Left kidney (tissue), 8 donors: ENCODE results near the gene CGA. TPM values are rescaled to one million over a fixed set of nuclear protein-coding genes. Genes with fewer than 3 reads are reported as not detected.
"Not testable (repeated sequence)": the region's sequence is repeated elsewhere in the genome, so short reads cannot be mapped to it uniquely, and the experiment has no call there.

Experiments
- DNase-seq: peaks from one replicate; pipeline ENCODE4 v3.0.0-alpha.2; 2013
- long read RNA-seq, 8 donors: transcript quantifications; one replicate each; lab custom pipeline, GENCODE V29; 2026
- polyA plus RNA-seq: library from polyadenylated mRNA; unstranded; fragments of 120-200 nt; gene quantifications from one replicate; pipeline ENCODE4 v1.2.1, GENCODE V29; 2013; ENCODE audit not compliant: insufficient read length

Gene CGA
- 0.38 TPM for polyA plus RNA-seq
- long read RNA-seq, donor 1: 0 reads
- long read RNA-seq, donor 2, partial matches to known transcripts: 0 of 2 reads
- long read RNA-seq, donor 2, other reads (novel, unspliced or antisense): 0 of 2 reads
- long read RNA-seq, donor 3: 0 reads
- long read RNA-seq, donor 4: 0 reads
- long read RNA-seq, donor 5: 0 reads
- long read RNA-seq, donor 6: 0 reads
- long read RNA-seq, donor 7: 0 reads
- long read RNA-seq, donor 8: 0 reads

DNA sequence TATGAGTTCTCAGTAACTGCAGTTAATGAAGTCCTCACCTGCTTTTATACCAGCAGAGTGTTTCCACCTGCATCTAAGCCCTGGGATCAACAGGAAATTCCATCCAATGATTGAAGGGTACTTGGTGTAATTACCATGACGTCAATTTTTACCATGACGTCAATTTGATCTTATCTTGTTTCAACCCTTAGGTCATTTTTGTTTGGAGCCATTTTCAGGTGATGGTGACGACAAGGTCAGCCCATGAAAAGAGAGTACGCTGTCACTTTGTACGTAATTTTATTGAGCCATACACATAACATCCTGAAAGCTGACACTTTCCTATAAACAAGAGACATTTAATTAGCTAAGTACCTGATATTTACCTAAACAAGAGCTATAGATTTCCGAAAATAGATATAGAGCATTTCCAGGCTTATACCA, at the start of gene CGA:
Gene CGA, minus strand, starts transcription at position 20 of the 423 bp plus-strand sequence. CDS start 6,906 bp downstream, outside the sequence.
- no peak for DNase-seq

DNA sequence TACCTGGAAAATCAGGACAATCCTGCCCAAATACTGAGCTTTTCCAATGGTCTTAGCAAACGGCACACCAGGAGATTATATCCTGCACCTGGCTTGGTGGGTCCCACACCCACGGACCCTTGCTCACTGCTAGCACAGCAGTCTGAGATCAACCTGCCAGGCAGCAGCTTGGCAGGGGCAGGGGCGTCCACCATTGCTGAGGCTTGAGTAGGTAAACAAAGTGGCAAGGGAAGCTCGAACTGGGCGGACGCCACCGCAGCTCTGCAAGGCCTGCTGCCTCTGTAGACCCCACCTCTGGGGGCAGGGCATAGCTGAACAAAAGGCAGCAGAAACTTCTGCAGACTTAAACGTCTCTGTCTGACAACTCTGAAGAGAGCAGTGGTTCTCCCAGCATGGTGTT, 45.0 kb upstream of the CGA start:
- DNase-seq: not testable (repeated sequence)

DNA sequence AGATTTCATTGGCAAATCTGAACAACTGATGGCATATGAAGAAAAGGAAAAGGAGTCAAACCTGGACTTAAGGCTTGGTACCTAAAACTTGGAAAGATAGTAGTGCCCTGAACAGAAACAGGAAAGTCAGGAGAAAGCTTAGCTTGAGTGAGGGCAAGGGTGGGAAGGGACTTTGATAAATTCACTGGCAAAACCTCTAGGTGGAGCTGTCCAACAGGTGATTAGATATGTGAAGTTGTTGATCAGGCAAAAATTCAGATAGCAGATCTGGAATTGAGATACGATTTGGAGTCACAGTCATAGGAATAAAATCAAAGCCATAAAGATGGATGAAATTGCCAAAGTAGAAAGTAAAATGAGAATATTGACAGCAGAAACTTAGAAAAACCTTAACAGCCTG, 44.3 kb upstream of the CGA start:
- DNase-seq: no peak

DNA sequence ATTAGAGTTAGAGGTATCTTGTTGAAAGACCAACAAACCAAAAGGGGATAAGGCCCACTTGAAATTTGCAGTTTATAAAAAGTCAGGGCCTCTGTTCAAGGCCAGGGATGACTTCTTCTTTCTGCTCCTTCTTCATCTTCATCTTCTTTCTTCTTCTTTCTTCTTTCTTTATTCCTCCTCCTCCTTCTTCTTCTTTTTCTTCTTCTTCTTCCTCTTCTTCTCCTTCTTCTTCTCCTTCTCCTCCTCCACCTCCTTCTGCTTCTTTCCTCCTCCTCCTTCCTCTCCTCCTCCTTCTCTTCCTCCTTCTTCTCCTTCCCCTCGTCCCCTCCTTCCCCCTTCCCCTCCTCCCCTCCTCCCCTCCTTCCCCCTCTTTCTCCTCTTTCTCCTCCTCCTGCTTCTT, 42.1 kb upstream of the CGA start:
- DNase-seq: no peak

DNA sequence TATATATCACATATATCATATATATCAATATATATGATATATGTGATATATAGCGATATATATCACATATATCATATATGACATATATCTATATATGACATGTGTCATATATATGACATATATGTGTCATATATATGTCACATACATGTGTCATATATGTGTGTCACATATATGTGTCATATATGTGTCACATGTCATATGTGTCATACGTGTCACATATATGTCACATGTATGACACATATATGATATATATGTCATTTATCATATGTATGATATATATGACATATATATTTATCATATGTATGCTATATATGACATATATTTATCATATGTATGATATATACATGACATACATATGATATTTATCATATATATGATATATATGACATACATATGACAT, 32.8 kb upstream of the CGA start:
- DNase-seq: no peak

DNA sequence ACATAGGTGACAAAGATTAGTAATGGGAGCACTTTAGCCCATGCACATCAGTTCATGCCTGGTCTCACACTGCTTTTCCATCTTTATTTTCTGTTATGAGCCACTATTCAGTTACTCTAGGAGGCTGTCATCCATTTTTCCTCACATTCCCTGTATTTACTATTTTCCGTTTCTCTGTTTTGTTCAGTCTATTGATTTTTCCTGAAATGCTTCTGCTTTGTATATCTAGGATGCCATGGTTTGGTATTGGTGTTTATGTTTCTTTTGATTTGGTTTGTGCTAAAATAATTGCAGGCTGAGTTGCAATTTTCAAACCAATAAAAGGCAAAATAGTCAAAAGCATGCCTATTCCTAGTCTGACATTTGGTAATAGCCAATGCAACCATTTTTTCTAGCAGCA, 31.6 kb upstream of the CGA start:
- DNase-seq: no peak

DNA sequence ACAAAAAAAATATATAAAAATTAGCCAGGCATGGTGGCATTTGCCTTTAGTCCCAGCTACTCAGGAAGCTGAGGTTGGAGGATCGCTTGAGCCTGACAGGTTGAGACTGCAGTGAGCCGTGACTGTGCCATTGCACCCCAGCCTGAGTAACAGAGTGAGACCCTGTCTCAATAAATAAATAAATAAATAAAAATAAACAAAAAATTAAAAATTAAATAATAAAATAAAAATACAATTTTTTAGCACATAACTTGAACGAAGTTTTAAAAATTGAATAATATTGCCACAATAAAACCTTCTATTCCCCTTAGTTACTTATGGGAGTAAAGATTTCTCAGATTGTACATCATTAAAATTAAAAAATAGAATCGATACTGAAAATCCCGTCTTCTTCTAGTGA, 29.2 kb upstream of the CGA start:
- DNase-seq: no peak

DNA sequence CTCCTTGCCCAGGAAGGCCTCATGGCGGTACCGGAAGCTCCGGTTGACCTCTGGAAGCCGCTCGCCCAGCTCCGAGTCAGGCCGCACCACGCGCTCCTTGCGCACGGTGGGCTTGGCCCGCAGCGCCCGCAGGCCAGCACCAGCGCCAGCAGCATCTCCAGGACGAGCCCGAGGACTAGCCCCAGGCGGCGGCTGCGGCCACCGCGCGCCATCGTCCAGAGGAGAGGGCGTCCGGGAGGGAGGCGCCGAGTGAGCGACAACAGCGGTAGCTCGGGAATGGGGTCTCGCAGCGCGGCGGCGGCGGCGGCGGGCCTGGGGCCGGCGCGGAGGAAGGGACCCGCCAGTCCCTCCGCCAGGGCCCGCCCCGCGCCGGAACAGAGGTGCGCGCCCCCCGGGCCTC, 27.6 kb upstream of the CGA start:
- DNase-seq: no peak

DNA sequence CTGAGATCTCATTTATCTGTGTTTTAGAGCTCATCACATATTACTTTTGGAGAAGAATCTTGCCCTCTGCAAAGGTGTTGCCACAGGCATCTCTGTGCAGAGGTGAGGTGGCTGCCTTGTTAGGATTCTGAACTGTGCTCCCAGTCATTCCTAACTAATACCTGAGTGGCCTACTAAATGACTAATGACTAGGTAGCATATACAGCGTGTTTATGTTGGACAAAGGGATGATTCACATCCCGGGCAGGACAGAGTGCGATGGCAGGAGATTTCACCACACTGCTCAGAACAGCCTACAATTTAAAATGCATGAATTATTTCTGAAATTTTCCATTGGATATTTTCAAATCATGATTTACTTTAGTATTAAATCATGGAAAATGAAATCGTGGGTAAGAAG, 23.1 kb upstream of the CGA start:
- no peak for DNase-seq

DNA sequence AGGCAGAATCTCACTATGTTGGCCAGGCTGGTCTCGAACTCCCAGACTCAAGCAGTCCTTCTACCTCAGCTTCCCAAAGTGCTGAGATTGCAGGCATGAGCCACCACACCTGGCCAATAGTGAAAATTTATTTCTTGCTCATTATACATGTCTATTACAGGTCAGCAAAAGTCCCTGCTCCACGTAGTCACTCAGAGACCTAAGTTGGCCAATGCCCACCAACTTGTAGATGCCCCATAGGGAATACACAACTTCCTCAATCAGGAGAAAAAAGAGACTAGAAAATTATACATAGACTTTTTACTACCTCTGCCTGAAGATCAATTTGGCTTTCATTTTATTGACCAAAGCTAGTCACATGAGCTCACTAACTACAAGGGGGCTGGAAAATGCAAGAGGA, 22.0 kb upstream of the CGA start:
- DNase-seq: no peak

DNA sequence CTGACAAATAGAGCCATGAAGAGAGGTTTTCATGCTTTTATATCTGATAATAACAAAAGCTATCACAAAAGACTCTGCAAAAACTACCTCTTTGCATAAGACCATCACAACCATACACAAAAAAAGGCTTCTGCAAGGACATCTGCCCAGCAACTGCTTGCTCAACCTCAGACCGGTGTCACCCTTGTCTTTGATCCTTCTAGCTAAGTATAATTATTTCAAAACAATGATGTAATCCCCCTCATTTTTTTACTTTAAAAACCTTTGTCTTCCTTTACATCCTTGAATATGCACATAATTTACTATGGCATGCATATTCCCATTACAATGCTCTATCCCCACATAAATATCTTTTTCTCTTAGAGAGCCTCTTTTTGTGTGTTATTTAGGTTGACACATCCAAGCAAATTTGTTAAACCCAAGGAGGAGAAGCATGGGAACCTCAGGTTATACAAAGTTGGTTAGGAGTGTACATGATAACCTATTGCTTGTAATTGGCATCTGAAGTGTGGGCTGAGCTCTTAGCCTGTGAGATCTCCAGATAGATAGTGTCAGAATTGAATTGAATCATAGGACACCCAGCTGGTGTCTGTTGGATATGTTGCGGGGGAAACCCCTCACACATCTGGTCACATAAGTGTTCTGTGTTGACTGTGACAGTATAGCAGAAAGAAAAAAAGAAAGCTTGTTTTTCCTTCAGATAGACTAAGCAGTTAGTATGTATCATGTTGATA, 20.7 kb upstream of the CGA start:
- no peak for DNase-seq

DNA sequence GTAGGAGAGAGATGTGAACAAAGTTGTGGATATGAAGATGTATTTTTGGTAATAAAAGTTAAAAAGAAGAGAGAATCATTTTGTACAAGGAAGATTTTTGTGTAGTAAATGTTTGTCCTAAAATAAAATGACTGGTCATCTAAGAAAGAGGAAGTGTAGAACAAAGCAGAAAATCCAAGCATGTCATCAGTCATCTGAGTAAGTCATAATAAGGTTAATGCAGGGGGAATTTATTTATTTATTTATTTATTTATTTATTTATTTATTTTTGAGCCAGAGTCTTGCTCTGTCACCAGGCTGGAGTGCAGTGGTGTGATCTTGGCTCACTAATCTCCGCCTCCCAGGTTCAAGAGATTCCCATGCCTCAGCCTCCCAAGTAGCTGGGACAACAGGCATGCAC, 15.7 kb upstream of the CGA start:
- no peak for DNase-seq

DNA sequence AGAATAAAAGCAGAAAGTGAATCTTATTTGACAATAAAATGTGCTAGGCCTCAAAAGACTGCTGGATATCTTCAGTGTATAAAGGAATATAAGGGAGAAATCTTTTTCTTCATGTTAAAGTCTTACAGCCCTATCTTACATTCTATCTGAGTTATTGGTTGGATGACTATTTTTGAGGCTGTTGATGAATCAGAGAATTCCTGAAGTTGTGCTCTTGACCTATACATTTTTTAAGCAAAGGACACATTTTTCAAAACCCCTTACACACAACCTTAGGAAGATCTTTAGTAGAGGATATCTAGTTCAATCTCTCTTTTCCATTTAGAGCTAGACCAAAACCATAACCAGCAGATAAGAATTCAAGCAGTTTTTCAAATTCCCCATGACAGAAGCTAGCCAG, 10.9 kb upstream of the CGA start:
- DNase-seq: no peak

DNA sequence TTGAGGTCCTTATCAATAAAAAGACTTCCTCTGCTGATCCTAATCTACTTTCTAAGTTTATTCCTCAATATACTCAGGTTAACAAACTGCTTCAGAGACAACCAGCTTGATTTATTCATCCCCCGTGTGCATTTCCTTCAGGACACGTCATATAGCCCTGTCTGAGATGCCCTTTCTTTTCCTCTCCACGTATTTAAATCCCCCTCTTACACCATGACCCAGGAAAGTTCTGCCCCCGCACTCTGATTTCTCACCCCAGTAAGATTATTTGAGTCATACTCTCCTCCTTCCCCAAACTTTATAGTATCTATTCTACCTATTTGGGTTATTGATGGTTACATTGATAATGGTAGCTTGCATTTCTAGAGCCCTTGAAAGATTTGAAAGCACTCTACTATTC, 9.8 kb upstream of the CGA start:
- no peak for DNase-seq

DNA sequence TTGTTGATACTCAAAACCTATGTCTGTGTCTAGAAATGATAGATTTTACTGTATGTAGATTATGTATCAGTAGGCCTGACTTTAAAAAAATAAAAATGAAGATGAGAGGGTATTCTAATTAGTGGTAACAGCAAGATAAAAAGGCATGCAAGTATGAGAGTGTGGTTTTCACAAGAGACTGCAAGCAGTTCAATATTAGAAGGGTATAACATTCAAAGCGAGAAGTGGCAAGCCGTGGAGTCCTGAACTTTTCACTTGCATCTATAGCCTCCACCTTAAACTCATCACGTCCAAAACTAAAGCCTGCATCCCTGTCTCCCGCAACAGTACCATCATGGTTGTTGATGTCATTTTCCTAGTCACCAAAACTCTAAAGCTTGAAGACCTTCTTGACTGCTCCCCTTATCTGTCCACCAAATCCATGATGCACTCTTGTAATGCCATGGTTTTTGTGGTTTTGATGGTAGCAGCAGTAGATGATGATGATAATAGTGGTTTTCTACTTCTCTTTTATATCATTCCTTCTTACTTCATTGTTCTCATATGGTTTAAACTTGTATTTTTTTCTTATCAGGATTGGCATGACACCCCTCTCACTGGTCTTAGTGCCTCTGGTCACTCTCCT, 9.2 kb upstream of the CGA start:
- no peak for DNase-seq

DNA sequence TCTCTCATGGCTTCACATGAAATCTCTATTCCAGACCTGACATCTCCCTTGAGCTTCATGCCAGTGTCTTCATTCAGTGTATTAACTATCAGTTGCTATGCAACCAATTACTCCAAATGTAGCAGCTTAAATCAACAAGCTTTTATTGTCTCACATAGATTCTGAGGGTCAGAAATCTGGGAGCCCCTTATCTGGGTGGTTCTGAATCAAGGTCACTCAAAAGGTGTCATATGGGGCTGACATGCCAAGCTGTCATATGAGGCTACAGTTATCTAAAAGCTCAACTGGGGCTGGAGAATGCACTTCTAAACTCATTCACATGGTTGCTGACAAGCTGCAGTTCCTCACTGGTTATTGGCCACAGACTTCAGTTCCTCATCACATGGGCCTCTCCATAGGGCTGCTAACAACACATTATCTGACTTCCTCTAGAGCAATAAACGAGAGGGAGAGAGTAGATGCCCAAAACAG, 7.3 kb upstream of the CGA start:
- no peak for DNase-seq

DNA sequence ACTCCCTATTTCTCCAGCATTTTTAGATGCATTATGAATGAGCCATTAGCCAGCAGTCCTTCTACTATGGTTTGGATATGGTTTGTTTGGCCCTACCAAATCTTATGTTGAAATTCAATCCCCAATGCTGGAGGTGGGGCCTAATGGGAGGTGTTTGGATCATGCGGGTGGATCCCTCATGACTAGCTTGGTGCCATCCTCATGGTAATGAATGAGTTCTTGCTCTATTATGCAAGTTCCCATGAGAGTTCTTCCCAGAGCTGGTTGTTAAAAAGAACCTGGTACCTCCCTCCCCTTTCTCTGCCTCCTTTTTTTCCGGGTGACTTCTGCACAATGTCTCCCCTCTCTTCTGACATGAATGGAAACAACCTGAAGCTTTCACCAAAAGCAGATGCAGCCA, 6.2 kb upstream of the CGA start:
- DNase-seq: no peak

DNA sequence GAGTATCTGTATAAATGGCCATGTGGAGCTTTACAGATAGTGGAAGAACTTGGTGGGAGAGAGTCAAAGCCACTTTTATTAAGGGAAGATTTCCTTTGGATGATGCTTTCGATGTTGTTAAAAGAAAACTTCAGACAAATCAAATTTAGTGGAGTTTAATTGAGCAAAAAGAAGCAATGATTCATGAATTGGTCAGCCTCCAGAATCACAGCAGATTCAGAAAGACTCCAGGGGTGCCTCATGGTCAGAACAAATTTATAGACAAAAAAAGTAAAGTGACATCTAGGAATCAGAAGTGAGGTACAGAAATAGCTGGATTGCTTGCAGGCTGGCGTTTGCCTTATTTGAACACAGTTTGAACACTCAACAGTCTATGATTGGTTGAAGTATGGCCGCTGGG, 5.3 kb upstream of the CGA start:
- no peak for DNase-seq

DNA sequence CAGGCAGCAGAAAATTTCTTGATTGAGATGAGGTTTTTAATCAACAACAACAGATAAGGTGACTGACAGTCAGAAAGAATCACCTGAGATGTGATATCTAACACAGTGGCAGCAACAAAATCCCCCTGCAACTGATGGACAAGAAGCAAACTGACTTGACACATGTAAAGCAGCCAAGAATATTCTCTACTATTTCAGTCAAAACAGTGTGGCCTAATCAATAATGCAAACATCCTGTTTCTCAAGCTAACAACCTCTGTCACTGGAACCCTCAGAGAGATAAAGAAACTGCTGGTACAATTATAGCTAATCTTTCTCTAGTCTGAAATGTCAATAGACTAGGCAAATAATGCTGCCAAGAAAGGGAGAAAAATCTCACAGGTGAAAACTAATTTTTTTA, 4.6 kb upstream of the CGA start:
- no peak for DNase-seq

DNA sequence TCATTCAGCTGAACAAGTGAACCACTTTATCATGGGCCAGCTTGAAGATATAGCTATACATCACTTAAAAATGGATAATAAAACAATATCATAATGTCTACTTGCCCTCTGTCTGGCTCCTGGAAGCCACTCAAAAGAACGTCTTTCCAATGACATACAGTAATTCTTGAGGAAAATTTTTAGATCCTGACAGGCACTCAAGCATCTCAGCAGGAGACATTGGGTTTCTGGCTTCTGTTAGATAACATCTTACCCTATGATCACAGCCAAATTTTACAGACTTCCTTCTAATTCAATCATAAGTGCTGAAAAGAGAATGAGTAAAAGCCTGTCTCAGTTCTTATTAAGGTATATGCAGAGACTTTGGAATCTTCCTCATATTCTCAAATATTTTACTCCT, 330 bp downstream of the CGA start:
- no peak for DNase-seq

DNA sequence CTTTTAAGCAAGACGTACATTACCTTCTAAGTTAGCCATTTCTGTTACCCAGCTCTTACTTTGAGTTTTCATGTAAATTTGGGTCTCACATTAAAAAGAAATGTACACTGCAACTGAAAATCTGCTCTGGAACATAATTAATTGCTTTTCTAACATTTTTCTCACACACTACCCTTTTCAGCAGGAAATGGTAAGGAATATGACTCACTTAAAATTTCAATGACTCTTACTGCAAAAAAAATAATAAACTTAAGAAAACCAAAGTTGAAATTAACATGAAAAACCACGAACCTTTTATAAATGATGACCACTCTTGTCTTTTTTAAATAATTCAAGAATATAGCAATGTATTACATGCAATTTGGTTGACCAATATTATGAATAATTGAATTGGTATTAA, 1.3 kb downstream of the CGA start:
- no peak for DNase-seq

DNA sequence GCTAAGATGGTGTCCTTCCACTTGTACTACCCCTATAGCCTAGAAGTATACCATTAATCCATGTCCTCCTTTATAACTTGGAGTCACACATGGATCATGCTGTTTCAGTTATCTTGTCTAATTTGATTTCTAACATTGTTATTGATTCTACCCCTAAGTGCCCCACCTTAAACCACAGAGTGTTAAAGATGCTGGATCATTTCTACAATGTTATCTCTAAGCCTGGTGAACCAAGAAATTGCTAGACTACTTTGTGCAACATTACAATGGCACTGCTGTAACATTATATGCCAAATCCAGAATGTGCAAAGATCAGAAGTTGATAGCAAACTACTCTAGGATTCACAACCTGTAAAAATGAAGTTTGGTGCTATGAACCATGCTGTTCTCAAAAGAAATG, 1.7 kb downstream of the CGA start:
- no peak for DNase-seq

DNA sequence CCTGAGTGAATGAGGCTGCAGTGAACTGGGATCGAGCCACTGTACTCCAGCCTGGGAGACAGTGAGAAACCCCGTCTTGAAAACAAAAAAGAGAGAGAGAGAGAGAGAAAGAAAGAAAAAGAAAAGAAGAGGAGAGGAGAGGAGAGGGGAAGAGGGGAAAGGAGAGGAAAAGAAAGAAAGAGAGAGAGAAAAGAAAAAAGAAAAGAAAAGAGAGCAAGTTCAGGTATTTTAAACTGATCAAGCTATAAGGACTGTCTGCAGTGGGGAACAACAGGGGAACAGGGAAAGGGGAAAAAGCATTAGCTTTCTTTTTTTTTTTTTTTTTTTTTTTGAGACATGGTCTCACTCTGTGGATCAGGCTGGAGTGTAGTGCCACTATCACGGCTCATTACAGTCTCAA, 2.5 kb downstream of the CGA start:
- no peak for DNase-seq

DNA sequence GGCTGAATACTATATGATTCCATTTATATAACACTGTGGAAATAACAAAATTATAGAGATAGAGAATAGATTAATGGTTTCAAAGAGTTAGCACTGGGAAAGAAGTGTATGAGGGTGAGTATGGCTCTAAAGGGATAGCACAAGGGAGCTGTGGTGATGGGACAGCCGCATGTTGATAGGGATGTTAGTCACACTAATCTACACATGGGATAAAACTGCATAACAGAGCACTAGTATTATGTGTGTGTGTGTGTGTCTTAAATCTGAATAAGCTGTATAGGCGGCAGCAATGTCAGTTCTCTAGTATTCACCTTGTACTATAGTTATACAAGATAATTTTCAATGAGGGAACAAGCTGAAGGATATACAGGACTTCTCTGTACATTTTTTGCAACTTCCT, 5.8 kb downstream of the CGA start:
- DNase-seq: no peak
